GM18505 (cell line): Measurements from ENCODE around the gene CD27.
"Not testable (repeated sequence)": the region's sequence is repeated elsewhere in the genome, so short reads cannot be mapped to it uniquely, and the experiment has no call there.

Experiments used
- ATAC-seq: cut with Tn5 transposase; IDR thresholded peaks from one replicate; pipeline ENCODE4 v1.9.1; 2021; ENCODE audit not compliant: unreplicated experiment
- POLR2A ChIP-seq: IDR thresholded peaks from 4 replicates; pipeline ENCODE4 v1.6.1; 2011; ENCODE audit warnings: borderline replicate concordance; ENCODE audit not compliant: insufficient read depth, insufficient read length; ENCODE audit errors: extremely low read depth

The CD27 gene

DNA sequence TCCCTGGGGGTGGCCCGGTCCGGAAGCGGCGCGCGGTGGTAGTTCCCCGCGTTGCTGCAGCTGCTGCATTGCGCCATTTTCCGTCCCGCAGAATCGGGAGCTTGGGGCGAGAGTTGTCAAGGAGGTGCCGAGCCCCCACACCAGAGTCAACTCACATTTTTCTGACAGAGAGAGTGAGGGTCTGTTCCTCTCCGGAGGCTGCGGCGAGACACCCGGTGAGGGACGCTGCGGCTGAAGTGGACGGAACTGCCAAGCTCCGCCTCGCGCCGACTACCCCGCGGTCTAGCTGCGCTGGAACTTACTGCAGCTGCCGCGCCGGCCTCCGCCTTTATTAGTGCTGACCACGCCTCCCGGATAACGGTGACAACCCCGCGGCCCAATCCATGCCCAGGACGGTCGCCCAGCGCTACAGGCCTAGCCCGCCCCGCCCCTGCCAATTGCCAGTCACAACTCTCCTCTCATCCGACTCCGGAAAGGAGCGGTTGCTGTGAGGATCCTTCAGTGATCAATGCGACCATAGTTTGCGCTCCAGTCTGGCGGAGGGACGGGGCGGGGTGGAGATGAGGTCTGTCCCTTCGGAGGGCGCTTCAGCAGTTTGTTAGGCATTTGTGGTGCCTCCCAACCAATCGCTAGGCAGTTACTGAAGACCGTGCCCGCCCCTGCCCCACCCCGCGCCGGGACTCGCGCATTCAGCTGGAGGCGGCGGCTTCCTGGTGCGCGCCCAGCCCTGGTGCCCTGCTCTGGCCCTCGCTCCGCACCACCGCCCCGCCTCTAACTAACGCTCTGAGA lies 25.8 kb downstream of the CD27 start, which contains the start of gene VAMP1:
Gene VAMP1, minus strand, starts transcription at position 303 of the 789 bp plus-strand sequence. Its CDS starts 146 bp downstream, at position 157.
- TF ChIP-seq POLR2A = peak; percentile 100
- peak; percentile 81 for ATAC-seq

DNA sequence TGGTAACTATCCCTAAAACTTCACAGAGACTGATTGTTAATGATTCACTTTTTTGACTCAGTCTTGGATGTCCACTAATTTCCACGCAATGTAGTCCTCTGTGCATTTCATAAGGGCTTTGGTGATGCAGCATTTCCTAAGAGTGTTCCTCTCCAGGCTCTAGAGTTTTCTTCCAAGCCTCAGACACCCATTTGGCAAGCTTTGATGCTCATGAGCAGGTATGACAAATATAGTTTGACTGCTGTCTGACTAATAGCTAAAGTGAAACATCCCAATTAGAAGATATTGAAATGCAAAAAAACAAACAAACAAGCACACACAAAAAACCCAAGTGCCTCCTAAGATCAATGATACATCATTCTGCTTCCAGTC lies 27.2 kb downstream of the CD27 start:
- no peak for TF ChIP-seq POLR2A
- ATAC-seq = no peak

DNA sequence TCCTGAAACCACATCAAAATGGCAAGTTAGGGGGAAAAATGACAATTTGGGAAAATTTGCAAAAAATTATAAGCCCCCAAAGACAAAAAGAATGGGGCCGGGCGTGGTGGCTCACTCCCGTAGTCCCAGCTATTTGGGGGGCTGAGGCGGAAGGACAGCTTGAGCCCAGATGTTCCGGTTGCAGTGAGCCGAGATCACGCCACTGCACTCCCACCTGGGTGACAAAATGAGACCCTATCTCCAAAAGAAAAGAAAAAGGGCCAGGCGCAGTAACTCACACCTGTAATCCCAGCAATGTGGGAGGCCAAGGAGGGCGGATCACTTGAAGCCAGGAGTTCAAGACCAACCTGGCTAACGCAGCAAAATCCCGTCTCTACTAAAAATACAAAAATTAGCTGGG lies 27.7 kb downstream of the CD27 start:
- no peak for ATAC-seq

DNA sequence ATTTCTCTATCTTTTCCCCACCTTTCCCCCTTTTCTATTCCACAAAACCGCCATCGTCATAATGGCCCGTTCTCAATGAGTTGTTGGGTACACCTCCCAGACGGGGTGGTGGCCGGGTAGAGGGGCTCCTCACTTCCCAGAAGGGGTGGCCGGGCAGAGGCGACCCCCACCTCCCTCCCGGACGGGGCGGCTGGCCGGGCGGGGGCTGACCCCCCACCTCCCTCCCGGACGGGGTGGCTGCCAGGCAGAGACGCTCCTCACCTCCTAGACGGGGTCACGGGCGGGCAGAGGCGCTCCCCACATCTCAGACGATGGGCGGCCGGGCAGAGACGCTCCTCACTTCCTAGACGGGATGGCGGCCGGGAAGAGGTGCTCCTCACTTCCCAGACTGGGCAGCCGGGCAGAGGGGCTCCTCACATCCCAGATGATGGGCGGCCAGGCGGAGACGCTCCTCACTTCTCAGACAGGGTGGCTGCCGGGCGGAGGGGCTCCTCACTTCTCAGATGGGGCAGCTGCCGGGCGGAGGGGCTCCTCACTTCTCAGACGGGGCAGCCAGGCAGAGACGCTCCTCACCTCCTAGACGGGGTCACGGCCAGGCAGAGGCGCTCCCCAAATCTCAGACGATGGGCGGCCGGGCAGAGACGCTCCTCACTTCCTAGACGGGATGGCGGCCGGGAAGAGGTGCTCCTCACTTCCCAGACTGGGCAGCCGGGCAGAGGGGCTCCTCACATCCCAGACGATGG lies 30.6 kb downstream of the CD27 start:
- not testable (repeated sequence) for ATAC-seq

More for the DNA sequence above, 27.7 kb downstream of the CD27 start:
- TF ChIP-seq POLR2A = no peak

DNA sequence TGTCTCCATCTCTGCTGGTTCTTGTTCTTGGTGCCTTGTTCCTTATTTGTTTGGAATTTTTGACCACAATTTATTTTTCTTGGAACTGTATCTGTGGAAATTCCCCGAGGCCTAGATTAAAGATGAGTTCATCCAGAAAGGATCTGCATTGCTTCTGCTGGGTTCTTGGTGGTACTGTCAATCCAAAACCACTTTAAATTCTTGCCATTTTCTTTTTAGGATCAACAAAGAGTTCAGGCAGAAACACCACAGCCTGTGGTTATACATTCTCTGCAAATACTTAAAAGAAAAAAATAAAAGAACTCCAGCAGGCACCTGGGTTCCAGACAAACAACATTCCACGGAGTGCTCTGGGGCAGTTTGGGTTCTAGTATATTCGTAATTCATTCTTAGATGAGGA lies 31.7 kb downstream of the CD27 start:
- no peak for TF ChIP-seq POLR2A
- ATAC-seq = no peak

DNA sequence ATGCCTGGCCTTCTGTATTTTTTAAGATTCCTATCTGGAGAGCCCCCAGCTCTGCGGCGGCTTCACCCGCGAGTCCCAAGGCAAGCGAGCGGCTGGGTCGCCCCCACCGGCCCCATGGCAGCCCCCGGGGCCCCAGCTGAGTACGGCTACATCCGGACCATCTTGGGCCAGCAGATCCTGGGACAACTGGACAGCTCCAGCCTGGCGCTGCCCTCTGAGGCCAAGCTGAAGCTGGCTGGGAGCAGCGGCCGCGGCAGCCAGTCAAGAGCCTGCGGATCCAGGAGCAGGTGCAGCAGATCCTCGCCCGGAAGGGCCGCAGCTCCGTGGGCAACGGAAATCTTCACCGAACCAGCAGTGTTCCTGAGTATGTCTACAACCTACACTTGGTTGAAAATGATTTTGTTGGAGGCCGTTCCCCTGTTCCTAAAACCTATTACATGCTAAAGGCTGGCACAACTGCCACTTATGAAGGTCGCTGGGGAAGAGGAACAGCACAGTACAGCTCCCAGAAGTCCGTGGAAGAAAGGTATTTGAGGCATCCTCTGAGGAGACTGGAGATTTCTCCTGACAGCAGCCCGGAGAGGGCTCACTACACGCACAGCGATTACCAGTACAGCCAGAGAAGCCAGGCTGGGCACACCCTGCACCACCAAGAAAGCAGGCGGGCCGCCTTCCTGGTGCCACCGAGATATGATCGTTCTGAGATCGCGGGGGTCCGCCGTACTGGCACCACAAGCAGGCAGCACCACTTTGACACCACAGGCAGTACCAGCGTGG lies 33.0 kb downstream of the CD27 start:
- ATAC-seq = not testable (repeated sequence)

DNA sequence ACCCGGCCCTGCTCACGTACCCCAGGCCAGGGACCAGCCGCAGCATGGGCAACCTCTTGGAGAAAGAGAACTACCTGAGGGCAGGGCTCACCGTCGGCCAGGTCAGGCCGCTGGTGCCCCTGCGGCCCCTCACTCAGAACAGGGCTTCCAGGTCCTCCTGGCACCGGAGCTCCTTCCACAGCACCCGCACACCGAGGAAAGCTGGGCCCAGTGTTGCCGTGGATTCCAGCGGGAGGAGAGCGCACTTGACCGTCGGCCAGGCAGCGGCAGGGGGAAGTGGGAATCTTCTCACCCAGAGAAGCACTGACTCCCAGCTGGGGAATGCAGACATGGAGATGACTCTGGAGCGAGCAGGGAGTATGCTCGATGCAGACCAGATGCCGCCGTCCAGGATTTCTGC lies 33.7 kb downstream of the CD27 start:
- no peak for ATAC-seq
- no peak for TF ChIP-seq POLR2A

DNA sequence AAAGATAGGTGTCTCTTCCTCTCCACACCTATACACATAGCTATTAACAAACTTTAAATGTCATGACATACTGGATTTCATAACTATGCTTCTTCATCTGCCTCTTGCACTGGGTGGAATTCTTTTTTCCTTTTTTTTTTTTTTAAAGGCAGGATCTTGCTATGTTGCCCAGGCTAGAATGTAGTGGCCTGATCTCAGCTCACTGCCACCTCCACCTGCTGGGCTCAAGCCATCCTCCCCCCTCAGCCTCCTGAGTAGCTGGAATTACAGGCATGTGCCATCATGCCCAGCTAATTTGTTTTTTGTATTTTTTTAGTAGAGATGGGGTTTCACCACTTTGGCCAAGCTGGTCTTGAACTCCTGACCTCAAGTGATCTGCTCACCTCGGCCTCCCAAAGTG lies 43.5 kb downstream of the CD27 start:
- TF ChIP-seq POLR2A = no peak
- ATAC-seq = no peak

DNA sequence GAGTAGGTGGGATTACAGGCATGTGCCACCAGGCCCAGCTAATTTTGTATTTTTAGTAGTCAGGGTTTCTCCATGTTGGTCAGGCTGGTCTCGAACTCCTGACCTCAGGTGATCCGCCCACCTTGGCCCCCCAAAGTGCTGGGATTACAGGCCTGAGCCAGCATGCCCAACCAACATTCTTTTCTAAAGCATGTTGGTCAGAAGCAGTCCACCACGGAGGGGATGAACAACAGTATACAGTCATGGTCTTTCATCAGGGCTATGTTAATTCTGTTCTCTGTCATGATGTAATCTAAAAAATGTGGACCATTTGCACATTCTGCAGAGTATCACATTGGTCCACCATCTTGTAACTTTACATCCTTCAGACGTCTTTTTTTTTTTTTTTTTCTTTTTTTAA lies 44.7 kb downstream of the CD27 start:
- ATAC-seq = no peak
- no peak for TF ChIP-seq POLR2A

DNA sequence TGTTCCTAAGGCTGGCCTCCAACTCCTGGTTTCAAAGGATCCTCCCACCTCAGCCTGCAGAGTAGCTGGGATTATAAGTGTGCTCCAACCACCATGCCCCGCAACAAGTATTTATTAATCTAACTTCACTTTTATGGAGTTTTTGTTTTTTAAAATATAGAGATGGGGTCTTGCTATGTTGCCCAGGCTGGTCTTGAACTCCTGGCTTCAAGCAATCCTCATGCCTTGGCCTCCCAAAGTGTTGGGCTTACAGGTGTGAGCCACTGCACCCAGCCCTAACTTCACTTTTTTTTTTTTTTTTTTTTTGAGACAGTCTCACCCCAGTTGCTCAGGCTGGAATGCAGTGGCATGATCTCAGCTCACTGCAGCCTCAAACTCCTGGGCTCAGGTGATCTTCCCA lies 45.9 kb downstream of the CD27 start:
- ATAC-seq = not testable (repeated sequence)

DNA sequence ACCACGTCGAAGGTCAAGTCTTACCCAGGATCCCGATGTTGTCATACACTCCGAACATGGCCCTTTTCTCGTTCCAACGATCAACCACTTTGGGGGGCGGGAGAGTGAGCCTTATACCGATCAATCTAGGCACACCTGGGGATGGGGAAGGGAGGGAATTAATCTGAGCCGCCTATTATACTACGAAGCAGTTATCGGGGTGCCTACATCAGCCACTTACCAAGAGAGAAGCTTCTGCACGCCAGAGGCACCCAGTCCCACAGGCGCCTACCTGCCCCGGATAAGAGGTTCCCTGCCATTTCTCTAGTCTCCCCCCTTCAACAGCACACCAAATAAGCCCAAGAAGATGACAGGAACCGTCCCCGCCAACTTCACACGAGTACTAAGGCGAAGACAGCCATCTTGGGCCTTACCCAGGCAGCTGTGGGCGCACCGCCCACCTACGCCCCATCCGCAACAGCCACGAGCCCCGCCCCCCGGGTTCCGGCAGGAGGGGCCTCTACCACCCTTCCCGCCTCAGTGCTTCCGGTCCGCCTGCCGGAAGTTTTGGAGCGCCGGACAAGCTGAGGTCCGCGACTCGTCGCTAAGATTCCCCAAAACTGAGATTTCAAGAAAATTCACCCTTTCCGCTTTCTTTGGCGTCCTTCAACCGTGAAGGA lies 48.2 kb downstream of the CD27 start, which contains the start of gene MRPL51:
Gene MRPL51, minus strand, starts transcription at position 425 of the 659 bp plus-strand sequence. Its CDS starts 126 bp downstream, at position 299.
- ATAC-seq = peak; percentile 53
- peak; percentile 84 for TF ChIP-seq POLR2A

DNA sequence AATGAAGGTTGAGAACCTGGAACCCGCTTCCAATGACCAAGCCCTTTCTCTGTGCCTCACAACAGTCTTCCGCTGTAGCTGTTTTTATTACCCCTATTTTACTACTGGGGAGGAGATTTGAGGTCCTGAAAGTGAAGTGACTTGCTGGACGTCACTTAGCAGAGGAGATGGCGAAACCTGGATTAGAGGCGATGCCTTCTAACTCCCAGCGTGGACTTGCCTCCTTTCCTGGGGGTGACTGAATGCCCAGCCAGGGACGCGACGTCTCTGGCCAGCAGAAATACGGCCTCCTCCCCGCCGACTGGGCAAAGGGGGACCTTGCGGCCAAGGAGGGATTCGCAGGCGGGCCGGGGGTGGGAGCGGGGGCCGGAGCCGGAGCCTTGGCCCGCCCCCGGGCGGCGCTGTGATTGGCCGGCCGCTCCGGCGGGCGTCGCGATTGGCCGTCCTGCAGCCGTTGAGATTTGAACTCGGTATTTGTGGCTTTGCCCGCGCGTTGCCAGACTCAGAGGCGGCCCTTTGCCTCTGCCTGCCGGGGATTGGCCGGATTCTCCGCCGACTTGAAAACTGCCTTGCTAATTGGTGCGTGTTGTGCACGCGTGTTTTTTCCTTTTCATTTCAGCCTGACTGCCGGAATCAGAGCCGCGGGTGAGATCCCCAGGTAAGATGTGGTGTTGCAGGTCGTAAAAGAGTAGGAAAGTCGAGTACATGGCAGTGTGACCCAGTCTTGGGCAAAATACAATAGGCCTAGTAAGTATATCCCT lies 48.9 kb downstream of the CD27 start, which contains the start of gene NCAPD2:
Gene NCAPD2, plus strand, starts transcription at position 606 of the 761 bp plus-strand sequence. CDS start 997 bp downstream, outside the sequence.
- TF ChIP-seq POLR2A = peak; percentile 72
- peak; percentile 81 for ATAC-seq
